K562 (cell line): Measurements from ENCODE around the gene RPRD1B. TPM values are rescaled to one million over a fixed set of nuclear protein-coding genes. Genes with fewer than 3 reads are reported as not detected.
A peak's percentile ranks its signal among the peaks of the same experiment; 100 is the strongest.

Experiments
- BHLHE40 ChIP-seq: IDR thresholded peaks from 2 replicates; pipeline ENCODE4 v1.6.1; 2011; ENCODE audit warnings: low read length, improper control_type of control experiment
- CBX1 ChIP-seq: sonication (generic); IDR thresholded peaks from 2 replicates; pipeline ENCODE4 v1.6.1; 2016; ENCODE audit warnings: antibody characterized with exemption, low read depth, mild to moderate bottlenecking
- FOXJ3 ChIP-seq: sonication (generic); formaldehyde crosslinking; IDR thresholded peaks from 2 replicates; pipeline ENCODE4 v1.4.0; 2020; ENCODE audit warnings: mild to moderate bottlenecking, missing genetic modification reagents
- GATAD2B ChIP-seq: fragments of 450-650 bp; IDR thresholded peaks from 2 replicates; pipeline ENCODE4 v1.6.1; 2017; ENCODE audit warnings: mild to moderate bottlenecking, borderline replicate concordance
- LARP7 ChIP-seq: fragments of 450-650 bp; IDR thresholded peaks from 2 replicates; pipeline ENCODE4 v1.6.1; 2016
- MTA3 ChIP-seq: fragments of 450-650 bp; formaldehyde crosslinking; IDR thresholded peaks from 2 replicates; pipeline ENCODE4 v1.6.1; 2017; ENCODE audit warnings: mild to moderate bottlenecking, borderline replicate concordance
- NONO ChIP-seq, 2 experiments: fragments of 200-400 bp in 1 of 2; fragments of 450-650 bp in 1 of 2; formaldehyde crosslinking in 1 of 2; IDR thresholded peaks; 2 replicates each; pipeline ENCODE4 v1.6.1; 2017; ENCODE audit warnings: low read depth in 2 of 2, mild to moderate bottlenecking in 2 of 2, moderate library complexity in 2 of 2, low read length in 1 of 2
- PYGO2 ChIP-seq: fragments of 450-650 bp; IDR thresholded peaks from 2 replicates; pipeline ENCODE4 v1.6.1; 2016; ENCODE audit warnings: mild to moderate bottlenecking, missing genetic modification characterization, moderate library complexity, missing compliant biosample characterization
- SMC3 ChIP-seq: conservative IDR thresholded peaks from 2 replicates; pipeline ENCODE4 v1.6.1; 2011; ENCODE audit warnings: low read depth, low read length, improper control_type of control experiment; ENCODE audit not compliant: insufficient read depth
- TCFL5 ChIP-seq: fragments of 250-450 bp; sonication (Bioruptor Pico); conservative IDR thresholded peaks from 2 replicates; pipeline ENCODE4 v1.6.1; 2021; ENCODE audit warnings: mild to moderate bottlenecking, moderate library complexity, matching md5 sums
- polyA plus RNA-seq, 8 experiments: library from polyadenylated mRNA; depleted of rRNA in 4 of 8; stranded (reverse) in 5 of 8; unstranded in 3 of 8; fragments of >200 nt; fragmentation: Nextera tagmentation in 2 of 8; fragmentation: Illumina TruSeq in 1 of 8; extraction: Ambion mirVana in 2 of 8; extraction: Trizol in 1 of 8; gene quantifications; 2 replicates each; pipeline versions ENCODE4 v1.2.1 to v1.2.3, GENCODE V29; 2011 to 2014; ENCODE audit warnings: inconsistent platforms in 1 of 8, missing spikeins in 1 of 8
- total RNA-seq, 7 experiments: library from RNA; depleted of rRNA in 6 of 7; stranded (reverse); fragments of >200 nt in 6 of 7; fragmentation: Illumina TruSeq in 2 of 7; extraction: Trizol in 2 of 7; gene quantifications; 2 replicates each; pipeline versions ENCODE4 v1.2.1 to v1.2.3, GENCODE V29; 2011 to 2021; ENCODE audit warnings: low replicate concordance in 1 of 7
- TF ChIP-seq, protein P1 (sequence below): fragments of 450-650 bp; IDR thresholded peaks from 2 replicates; pipeline ENCODE4 v1.6.1; 2016; ENCODE audit warnings: mild to moderate bottlenecking, moderate library complexity
- TF ChIP-seq, protein P2 (sequence below), 2 experiments: fragments of 450-650 bp in 1 of 2; sonication (generic) in 1 of 2; formaldehyde crosslinking; conservative IDR thresholded peaks; 2 replicates each; pipeline versions ENCODE4 v1.4.0 to v1.8.1; 2020 to 2022; ENCODE audit warnings: mild to moderate bottlenecking in 1 of 2, missing genetic modification reagents in 1 of 2

Gene RPRD1B
- total and polyA plus RNA-seq, 9 of the 15 experiments (the other 6 are each of a cell fraction or from before 2014, with no cell fraction given) = 5.5 to 43.0 (median 24.4) TPM

DNA sequence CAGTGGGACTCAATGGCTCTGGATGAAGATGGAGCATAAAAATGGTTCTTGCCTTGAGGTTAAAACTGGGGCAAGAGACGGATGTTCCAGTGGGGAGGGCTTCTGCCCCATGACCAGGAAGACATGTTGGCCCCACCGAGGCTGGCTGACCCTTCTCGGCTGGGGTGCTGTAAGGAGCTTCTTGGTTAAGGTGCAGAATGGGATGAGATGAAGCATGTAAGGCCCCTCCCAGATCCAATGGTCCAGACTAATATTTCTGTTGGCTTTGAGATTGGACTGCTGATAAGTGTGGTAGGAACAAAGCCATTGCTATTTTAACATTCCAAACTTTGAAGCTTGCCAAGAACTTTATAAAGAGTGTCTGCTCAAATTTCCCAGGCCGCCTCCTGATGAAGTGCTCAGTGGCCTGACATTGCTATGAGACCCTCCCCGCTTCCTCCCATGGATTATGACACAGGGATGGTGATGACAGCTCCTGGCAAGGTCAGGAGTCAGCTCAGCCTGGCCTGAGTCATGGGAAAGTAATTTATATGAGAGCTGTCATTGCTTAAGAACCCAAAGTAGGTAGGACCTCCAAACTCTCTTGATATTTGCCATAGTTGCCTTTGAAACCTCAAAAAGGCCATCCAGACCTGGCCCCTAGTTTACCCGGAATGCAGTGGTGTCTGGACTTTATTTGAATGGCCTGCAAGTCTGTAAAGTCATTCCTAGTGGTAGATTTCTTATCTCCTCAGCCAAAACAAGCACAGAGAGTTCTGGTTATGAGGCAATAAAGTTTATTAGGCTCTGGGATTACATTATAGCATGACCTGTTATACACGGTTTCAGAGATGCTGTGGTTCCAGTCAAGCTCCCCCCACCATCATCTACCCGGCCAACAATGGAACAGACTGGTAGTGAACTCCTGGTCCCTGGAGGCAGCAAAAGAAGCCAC lies 76.3 kb downstream of the RPRD1B start (continued):
- TF ChIP-seq, protein P1, sequence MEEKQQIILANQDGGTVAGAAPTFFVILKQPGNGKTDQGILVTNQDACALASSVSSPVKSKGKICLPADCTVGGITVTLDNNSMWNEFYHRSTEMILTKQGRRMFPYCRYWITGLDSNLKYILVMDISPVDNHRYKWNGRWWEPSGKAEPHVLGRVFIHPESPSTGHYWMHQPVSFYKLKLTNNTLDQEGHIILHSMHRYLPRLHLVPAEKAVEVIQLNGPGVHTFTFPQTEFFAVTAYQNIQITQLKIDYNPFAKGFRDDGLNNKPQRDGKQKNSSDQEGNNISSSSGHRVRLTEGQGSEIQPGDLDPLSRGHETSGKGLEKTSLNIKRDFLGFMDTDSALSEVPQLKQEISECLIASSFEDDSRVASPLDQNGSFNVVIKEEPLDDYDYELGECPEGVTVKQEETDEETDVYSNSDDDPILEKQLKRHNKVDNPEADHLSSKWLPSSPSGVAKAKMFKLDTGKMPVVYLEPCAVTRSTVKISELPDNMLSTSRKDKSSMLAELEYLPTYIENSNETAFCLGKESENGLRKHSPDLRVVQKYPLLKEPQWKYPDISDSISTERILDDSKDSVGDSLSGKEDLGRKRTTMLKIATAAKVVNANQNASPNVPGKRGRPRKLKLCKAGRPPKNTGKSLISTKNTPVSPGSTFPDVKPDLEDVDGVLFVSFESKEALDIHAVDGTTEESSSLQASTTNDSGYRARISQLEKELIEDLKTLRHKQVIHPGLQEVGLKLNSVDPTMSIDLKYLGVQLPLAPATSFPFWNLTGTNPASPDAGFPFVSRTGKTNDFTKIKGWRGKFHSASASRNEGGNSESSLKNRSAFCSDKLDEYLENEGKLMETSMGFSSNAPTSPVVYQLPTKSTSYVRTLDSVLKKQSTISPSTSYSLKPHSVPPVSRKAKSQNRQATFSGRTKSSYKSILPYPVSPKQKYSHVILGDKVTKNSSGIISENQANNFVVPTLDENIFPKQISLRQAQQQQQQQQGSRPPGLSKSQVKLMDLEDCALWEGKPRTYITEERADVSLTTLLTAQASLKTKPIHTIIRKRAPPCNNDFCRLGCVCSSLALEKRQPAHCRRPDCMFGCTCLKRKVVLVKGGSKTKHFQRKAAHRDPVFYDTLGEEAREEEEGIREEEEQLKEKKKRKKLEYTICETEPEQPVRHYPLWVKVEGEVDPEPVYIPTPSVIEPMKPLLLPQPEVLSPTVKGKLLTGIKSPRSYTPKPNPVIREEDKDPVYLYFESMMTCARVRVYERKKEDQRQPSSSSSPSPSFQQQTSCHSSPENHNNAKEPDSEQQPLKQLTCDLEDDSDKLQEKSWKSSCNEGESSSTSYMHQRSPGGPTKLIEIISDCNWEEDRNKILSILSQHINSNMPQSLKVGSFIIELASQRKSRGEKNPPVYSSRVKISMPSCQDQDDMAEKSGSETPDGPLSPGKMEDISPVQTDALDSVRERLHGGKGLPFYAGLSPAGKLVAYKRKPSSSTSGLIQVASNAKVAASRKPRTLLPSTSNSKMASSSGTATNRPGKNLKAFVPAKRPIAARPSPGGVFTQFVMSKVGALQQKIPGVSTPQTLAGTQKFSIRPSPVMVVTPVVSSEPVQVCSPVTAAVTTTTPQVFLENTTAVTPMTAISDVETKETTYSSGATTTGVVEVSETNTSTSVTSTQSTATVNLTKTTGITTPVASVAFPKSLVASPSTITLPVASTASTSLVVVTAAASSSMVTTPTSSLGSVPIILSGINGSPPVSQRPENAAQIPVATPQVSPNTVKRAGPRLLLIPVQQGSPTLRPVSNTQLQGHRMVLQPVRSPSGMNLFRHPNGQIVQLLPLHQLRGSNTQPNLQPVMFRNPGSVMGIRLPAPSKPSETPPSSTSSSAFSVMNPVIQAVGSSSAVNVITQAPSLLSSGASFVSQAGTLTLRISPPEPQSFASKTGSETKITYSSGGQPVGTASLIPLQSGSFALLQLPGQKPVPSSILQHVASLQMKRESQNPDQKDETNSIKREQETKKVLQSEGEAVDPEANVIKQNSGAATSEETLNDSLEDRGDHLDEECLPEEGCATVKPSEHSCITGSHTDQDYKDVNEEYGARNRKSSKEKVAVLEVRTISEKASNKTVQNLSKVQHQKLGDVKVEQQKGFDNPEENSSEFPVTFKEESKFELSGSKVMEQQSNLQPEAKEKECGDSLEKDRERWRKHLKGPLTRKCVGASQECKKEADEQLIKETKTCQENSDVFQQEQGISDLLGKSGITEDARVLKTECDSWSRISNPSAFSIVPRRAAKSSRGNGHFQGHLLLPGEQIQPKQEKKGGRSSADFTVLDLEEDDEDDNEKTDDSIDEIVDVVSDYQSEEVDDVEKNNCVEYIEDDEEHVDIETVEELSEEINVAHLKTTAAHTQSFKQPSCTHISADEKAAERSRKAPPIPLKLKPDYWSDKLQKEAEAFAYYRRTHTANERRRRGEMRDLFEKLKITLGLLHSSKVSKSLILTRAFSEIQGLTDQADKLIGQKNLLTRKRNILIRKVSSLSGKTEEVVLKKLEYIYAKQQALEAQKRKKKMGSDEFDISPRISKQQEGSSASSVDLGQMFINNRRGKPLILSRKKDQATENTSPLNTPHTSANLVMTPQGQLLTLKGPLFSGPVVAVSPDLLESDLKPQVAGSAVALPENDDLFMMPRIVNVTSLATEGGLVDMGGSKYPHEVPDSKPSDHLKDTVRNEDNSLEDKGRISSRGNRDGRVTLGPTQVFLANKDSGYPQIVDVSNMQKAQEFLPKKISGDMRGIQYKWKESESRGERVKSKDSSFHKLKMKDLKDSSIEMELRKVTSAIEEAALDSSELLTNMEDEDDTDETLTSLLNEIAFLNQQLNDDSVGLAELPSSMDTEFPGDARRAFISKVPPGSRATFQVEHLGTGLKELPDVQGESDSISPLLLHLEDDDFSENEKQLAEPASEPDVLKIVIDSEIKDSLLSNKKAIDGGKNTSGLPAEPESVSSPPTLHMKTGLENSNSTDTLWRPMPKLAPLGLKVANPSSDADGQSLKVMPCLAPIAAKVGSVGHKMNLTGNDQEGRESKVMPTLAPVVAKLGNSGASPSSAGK = no peak
- TF ChIP-seq BHLHE40 (no peak), PYGO2 (tag) (no peak), CBX1 (no peak), FOXJ3 (CRISPR knock-in tag) (no peak), LARP7 (no peak), GATAD2B (no peak), TCFL5 (no peak), NONO (IDR thresholded peaks at IDR 0.05; ENCODE audit: low read depth in 2 of 2, low read length in 1 of 2) (no peak), SMC3 (no peak), MTA3 (0 out of 2 replicates have a peak, but pooled peaks have one; percentile 25)
- TF ChIP-seq, protein P2, sequence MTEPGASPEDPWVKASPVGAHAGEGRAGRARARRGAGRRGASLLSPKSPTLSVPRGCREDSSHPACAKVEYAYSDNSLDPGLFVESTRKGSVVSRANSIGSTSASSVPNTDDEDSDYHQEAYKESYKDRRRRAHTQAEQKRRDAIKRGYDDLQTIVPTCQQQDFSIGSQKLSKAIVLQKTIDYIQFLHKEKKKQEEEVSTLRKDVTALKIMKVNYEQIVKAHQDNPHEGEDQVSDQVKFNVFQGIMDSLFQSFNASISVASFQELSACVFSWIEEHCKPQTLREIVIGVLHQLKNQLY (CRISPR knock-in tag; conservative IDR thresholded peaks at IDR 0.05) = no peak
